HepG2 (cell line): Measurements from ENCODE around the gene PRUNE1. TPM values are rescaled to one million over a fixed set of nuclear protein-coding genes. Genes with fewer than 3 reads are reported as not detected.
A peak's percentile ranks its signal among the peaks of the same experiment; 100 is the strongest.

Source experiments
- ASH2L ChIP-seq: fragments of 300-600, 200-600 bp; sonication (generic); IDR thresholded peaks from 2 replicates; pipeline ENCODE4 v1.7.0; 2017; ENCODE audit warnings: low read depth, mild to moderate bottlenecking, moderate library complexity, mixed read lengths, low read length; ENCODE audit not compliant: insufficient read length
- HCFC1 ChIP-seq: fragments of 150-350 bp; IDR thresholded peaks from 2 replicates; pipeline ENCODE4 v1.6.1; 2014; ENCODE audit warnings: low read depth, low read length
- RORA ChIP-seq: sonication (generic); formaldehyde crosslinking; IDR thresholded peaks from 2 replicates; pipeline ENCODE4 v1.5.0; 2020; ENCODE audit warnings: mild to moderate bottlenecking, missing genetic modification reagents, moderate library complexity
- RXRA ChIP-seq: sonication (generic); formaldehyde crosslinking; IDR thresholded peaks from 2 replicates; pipeline ENCODE4 v1.5.1; 2020; ENCODE audit warnings: missing genetic modification reagents
- SOX13 ChIP-seq, 3 experiments: fragments of 450-650 bp in 1 of 3; sonication (generic) in 1 of 3; formaldehyde crosslinking in 1 of 3; IDR thresholded peaks in 2 of 3; conservative IDR thresholded peaks in 1 of 3; 2 replicates each; pipeline versions ENCODE4 v1.5.0 to v1.6.1; 2016 to 2020; ENCODE audit warnings: antibody characterized with exemption in 1 of 3, mild to moderate bottlenecking in 1 of 3, missing compliant biosample characterization in 1 of 3, missing genetic modification reagents in 1 of 3, moderate library complexity in 1 of 3
- TSC22D2 ChIP-seq: sonication (generic); formaldehyde crosslinking; IDR thresholded peaks from 2 replicates; pipeline ENCODE4 v1.5.1; 2020; ENCODE audit warnings: missing genetic modification reagents, mild to moderate bottlenecking, borderline replicate concordance
- ZMAT3 ChIP-seq: sonication (generic); formaldehyde crosslinking; conservative IDR thresholded peaks from 2 replicates; pipeline ENCODE4 v1.7.0; 2021; ENCODE audit warnings: missing genetic modification reagents
- ZNF235 ChIP-seq: sonication (generic); formaldehyde crosslinking; IDR thresholded peaks from 2 replicates; pipeline ENCODE4 v1.8.1; 2023; ENCODE audit warnings: mild to moderate bottlenecking, missing genetic modification reagents, borderline replicate concordance
- ZNF264 ChIP-seq: sonication (generic); formaldehyde crosslinking; IDR thresholded peaks from 2 replicates; pipeline ENCODE4 v1.4.0; 2020; ENCODE audit warnings: missing genetic modification reagents
- ZNF501 ChIP-seq: sonication (generic); formaldehyde crosslinking; IDR thresholded peaks from 2 replicates; pipeline ENCODE4 v1.5.1; 2020; ENCODE audit warnings: mild to moderate bottlenecking, moderate library complexity, missing genetic modification reagents
- ZNF615 ChIP-seq: sonication (generic); formaldehyde crosslinking; IDR thresholded peaks from 2 replicates; pipeline ENCODE4 v1.5.0; 2020; ENCODE audit warnings: mild to moderate bottlenecking, missing genetic modification reagents, borderline replicate concordance
- ZNF746 ChIP-seq: sonication (generic); formaldehyde crosslinking; IDR thresholded peaks from 2 replicates; pipeline ENCODE4 v1.8.0; 2022; ENCODE audit warnings: mild to moderate bottlenecking, missing genetic modification reagents
- ZNF749 ChIP-seq: sonication (generic); formaldehyde crosslinking; IDR thresholded peaks from 2 replicates; pipeline ENCODE4 v1.8.0; 2022; ENCODE audit warnings: mild to moderate bottlenecking, missing genetic modification reagents, moderate library complexity, borderline replicate concordance
- ZNF775 ChIP-seq: sonication (generic); formaldehyde crosslinking; IDR thresholded peaks from 2 replicates; pipeline ENCODE4 v1.4.0; 2020; ENCODE audit warnings: missing genetic modification reagents, mild to moderate bottlenecking, moderate library complexity, borderline replicate concordance
- ZNF781 ChIP-seq: sonication (generic); formaldehyde crosslinking; IDR thresholded peaks from 2 replicates; pipeline ENCODE4 v1.5.1; 2020; ENCODE audit warnings: borderline replicate concordance, mild to moderate bottlenecking, missing genetic modification reagents; ENCODE audit errors: not compliant biosample characterization
- polyA plus RNA-seq, 8 experiments: library from polyadenylated mRNA; depleted of rRNA in 3 of 8; stranded (reverse) in 7 of 8; unstranded in 1 of 8; fragments of >200 nt; fragmentation: Illumina TruSeq in 4 of 8; extraction: Trizol in 4 of 8; gene quantifications; 2 replicates each; pipeline versions ENCODE4 v1.2.1 to v1.2.3, GENCODE V29; 2011 to 2016; ENCODE audit warnings: low read depth in 4 of 8, missing spikeins in 1 of 8, mixed read lengths in 1 of 8; ENCODE audit not compliant: insufficient read depth in 1 of 8
- total RNA-seq, 5 experiments: library from RNA; depleted of rRNA; stranded (reverse); fragments of >200 nt; fragmentation: Illumina TruSeq; extraction: Trizol; gene quantifications; 2 replicates each; pipeline ENCODE4 v1.2.3, GENCODE V29; 2016; ENCODE audit warnings: low read depth in 1 of 5
- TF ChIP-seq, protein P1 (sequence below): sonication (generic); formaldehyde crosslinking; IDR thresholded peaks from 2 replicates; pipeline ENCODE4 v1.8.1; 2022; ENCODE audit warnings: low read depth, mild to moderate bottlenecking, missing genetic modification reagents
- TF ChIP-seq, protein P2 (sequence below): sonication (generic); formaldehyde crosslinking; IDR thresholded peaks from 2 replicates; pipeline ENCODE4 v1.8.0; 2022; ENCODE audit warnings: mild to moderate bottlenecking, missing genetic modification reagents, borderline replicate concordance
- TF ChIP-seq, protein P3 (sequence below): sonication (generic); formaldehyde crosslinking; IDR thresholded peaks from 2 replicates; pipeline ENCODE4 v1.4.0; 2020; ENCODE audit warnings: mild to moderate bottlenecking, missing genetic modification reagents
- TF ChIP-seq, protein P4 (sequence below): sonication (generic); formaldehyde crosslinking; IDR thresholded peaks from 2 replicates; pipeline ENCODE4 v1.8.1; 2023; ENCODE audit warnings: mild to moderate bottlenecking, missing genetic modification reagents
- TF ChIP-seq, protein P5 (sequence below): sonication (generic); formaldehyde crosslinking; IDR thresholded peaks from 2 replicates; pipeline ENCODE4 v1.8.1; 2023; ENCODE audit warnings: missing genetic modification reagents, inconsistent platforms, borderline replicate concordance

PRUNE1 gene
- total and polyA plus RNA-seq, 2 of the 13 experiments (the other 11 are each of a cell fraction or from before 2014, with no cell fraction given): 19.0 to 31.9 TPM

DNA sequence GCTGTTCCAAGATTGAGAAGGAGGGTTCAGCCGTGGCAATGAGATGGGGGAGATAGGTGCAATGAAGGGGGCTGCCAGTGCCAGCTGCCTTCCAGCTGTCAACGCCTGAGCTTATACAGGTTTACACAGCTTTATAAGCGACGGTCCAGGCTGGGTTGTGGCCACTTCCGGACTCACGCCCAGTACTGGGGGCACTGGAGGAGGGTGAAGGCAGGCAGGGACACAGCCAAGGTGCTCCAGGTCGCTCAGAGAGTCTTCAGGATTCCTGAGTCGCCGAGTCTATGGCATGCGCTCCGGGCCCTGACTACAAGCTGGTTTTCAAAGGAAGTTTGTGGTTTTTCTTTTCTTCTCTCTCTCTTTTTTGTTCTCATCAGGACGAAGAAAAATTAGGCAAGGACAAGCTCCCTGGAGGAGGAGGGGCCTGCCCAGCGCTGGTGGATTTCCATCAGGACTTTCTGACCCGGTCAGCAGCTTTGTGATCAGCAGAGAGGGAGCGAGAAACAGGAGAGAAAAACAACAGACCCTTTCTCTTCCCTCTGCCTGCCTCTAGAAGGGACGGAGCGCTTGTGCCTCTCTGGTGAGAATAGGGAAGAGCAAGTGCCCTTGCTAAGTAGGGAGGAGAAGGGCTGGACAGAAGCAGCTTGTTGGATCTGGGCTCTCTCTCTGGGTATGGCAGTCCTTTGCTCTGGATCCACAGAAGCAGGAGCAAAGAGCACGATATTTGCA is 1.8 kb upstream of the PRUNE1 start, which contains the start of gene MINDY1 (continued):
- 0 out of 2 replicates have a peak, but pooled peaks have one; percentile 46 for TF ChIP-seq ZNF264 (CRISPR knock-in tag)
- TF ChIP-seq, protein P1, sequence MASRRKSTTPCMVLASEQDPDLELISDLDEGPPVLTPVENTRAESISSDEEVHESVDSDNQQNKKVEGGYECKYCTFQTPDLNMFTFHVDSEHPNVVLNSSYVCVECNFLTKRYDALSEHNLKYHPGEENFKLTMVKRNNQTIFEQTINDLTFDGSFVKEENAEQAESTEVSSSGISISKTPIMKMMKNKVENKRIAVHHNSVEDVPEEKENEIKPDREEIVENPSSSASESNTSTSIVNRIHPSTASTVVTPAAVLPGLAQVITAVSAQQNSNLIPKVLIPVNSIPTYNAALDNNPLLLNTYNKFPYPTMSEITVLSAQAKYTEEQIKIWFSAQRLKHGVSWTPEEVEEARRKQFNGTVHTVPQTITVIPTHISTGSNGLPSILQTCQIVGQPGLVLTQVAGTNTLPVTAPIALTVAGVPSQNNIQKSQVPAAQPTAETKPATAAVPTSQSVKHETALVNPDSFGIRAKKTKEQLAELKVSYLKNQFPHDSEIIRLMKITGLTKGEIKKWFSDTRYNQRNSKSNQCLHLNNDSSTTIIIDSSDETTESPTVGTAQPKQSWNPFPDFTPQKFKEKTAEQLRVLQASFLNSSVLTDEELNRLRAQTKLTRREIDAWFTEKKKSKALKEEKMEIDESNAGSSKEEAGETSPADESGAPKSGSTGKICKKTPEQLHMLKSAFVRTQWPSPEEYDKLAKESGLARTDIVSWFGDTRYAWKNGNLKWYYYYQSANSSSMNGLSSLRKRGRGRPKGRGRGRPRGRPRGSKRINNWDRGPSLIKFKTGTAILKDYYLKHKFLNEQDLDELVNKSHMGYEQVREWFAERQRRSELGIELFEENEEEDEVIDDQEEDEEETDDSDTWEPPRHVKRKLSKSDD (CRISPR knock-in tag): 0 out of 2 replicates have a peak, but pooled peaks have one; percentile 26
- TF ChIP-seq ZNF749: no peak
- no peak for TF ChIP-seq SOX13 (IDR thresholded peaks at IDR 0.05)
- peak in 1 of 2 experiments; percentile 64; a peak in 2 of 4 replicates for TF ChIP-seq SOX13 (CRISPR knock-in tag; conservative IDR thresholded peaks at IDR 0.05 in 1 of 2, IDR thresholded peaks at IDR 0.05 in 1 of 2)
- no peak for TF ChIP-seq HCFC1
- TF ChIP-seq ZNF235 (CRISPR knock-in tag): no peak
- TF ChIP-seq TSC22D2 (CRISPR knock-in tag): no peak
- TF ChIP-seq, protein P2, sequence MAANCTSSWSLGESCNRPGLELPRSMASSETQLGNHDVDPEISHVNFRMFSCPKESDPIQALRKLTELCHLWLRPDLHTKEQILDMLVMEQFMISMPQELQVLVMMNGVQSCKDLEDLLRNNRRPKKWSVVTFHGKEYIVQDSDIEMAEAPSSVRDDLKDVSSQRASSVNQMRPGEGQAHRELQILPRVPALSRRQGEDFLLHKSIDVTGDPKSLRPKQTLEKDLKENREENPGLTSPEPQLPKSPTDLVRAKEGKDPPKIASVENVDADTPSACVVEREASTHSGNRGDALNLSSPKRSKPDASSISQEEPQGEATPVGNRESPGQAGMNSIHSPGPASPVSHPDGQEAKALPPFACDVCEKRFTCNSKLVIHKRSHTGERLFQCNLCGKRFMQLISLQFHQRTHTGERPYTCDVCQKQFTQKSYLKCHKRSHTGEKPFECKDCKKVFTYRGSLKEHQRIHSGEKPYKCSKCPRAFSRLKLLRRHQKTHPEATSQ: no peak
- no peak for TF ChIP-seq ZNF615 (CRISPR knock-in tag)
- TF ChIP-seq ZNF781 (CRISPR knock-in tag): no peak
- TF ChIP-seq ZNF775 (CRISPR knock-in tag): no peak
- no peak for TF ChIP-seq ZNF501 (CRISPR knock-in tag)
- no peak for TF ChIP-seq ZNF746 (CRISPR knock-in tag)
- no peak for TF ChIP-seq RORA (CRISPR knock-in tag)
- TF ChIP-seq, protein P3, sequence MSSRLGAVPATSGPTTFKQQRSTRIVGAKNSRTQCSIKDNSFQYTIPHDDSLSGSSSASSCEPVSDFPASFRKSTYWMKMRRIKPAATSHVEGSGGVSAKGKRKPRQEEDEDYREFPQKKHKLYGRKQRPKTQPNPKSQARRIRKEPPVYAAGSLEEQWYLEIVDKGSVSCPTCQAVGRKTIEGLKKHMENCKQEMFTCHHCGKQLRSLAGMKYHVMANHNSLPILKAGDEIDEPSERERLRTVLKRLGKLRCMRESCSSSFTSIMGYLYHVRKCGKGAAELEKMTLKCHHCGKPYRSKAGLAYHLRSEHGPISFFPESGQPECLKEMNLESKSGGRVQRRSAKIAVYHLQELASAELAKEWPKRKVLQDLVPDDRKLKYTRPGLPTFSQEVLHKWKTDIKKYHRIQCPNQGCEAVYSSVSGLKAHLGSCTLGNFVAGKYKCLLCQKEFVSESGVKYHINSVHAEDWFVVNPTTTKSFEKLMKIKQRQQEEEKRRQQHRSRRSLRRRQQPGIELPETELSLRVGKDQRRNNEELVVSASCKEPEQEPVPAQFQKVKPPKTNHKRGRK (CRISPR knock-in tag): no peak
- peak; percentile 30 for TF ChIP-seq ASH2L
- TF ChIP-seq, protein P4, sequence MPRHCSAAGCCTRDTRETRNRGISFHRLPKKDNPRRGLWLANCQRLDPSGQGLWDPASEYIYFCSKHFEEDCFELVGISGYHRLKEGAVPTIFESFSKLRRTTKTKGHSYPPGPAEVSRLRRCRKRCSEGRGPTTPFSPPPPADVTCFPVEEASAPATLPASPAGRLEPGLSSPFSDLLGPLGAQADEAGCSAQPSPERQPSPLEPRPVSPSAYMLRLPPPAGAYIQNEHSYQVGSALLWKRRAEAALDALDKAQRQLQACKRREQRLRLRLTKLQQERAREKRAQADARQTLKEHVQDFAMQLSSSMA (CRISPR knock-in tag): no peak
- TF ChIP-seq, protein P5, sequence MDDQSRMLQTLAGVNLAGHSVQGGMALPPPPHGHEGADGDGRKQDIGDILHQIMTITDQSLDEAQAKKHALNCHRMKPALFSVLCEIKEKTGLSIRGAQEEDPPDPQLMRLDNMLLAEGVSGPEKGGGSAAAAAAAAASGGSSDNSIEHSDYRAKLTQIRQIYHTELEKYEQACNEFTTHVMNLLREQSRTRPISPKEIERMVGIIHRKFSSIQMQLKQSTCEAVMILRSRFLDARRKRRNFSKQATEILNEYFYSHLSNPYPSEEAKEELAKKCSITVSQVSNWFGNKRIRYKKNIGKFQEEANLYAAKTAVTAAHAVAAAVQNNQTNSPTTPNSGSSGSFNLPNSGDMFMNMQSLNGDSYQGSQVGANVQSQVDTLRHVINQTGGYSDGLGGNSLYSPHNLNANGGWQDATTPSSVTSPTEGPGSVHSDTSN: no peak
- TF ChIP-seq ZMAT3 (CRISPR knock-in tag): no peak; the same call in 1 of the 2 replicates
- TF ChIP-seq RXRA: peak; percentile 55
